NCI-H2196 treated with DMSO at 0.1 percent for 48 hours (cell line): Measurements from ENCODE around the gene ST3GAL3.

Source experiments
- DNase-seq: peaks from one replicate; lab custom pipeline; 2025; ENCODE audit not compliant: unreplicated experiment; lab: John Stamatoyannopoulos, UW

Gene ST3GAL3

GRCh38 chr1:43910343-43910742 is 203.0 kb downstream of the ST3GAL3 start:
- DNase-seq = no peak

GRCh38 chr1:43912607-43913006 is 205.3 kb downstream of the ST3GAL3 start:
- DNase-seq = no peak

- no peak for DNase-seq
These were observed 205.7 kb downstream of the ST3GAL3 start for GRCh38 chr1:43913051-43913501.

GRCh38 chr1:43913666-43914360 is 206.5 kb downstream of the ST3GAL3 start:
- DNase-seq = no peak

- no peak for DNase-seq
These were observed 207.5 kb downstream of the ST3GAL3 start for GRCh38 chr1:43914576-43915525.

DNA sequence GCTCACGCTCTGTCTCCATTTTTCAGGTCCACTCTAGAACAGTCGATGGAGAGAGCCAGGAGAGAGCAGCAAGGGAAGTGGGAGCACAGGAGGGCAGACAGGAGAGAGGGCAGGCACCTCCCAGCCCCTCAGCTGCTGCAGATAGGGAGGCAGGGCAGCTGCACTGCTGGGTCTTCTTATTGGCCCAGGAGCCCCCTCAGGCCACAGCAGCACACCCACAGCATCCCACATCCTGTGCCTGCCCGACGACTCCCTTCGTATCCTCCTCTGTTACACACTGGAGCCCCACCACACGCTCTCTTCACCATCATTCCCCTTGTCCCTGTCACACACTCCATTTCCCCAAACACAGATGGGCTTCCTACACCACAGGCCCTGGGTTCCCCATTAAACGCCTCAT is 212.6 kb downstream of the ST3GAL3 start:
- no peak for DNase-seq

- DNase-seq = no peak
These were observed 213.7 kb downstream of the ST3GAL3 start for GRCh38 chr1:43921022-43921421.

DNA sequence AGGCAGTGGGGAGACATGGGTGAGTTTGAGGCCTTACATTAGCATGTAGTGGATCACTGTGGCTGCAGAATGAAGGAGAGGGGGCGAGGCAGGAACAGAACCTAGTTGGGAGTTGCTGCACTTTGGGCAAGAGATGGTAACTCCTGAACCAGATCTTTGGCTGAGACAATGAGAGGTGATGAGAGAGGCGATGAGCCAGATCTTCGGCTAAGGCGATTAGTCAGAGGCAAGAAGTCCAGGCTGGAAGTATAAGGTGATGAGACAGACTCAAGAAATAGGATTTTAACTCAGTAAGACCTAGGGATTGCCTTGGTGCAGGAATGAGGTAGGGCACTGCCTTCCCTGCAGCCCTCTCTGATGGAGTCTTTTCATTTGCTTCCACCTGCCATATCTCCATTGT is 217.2 kb downstream of the ST3GAL3 start:
- DNase-seq = no peak

- no peak for DNase-seq
These were observed 218.5 kb downstream of the ST3GAL3 start for GRCh38 chr1:43925846-43926245.

DNA sequence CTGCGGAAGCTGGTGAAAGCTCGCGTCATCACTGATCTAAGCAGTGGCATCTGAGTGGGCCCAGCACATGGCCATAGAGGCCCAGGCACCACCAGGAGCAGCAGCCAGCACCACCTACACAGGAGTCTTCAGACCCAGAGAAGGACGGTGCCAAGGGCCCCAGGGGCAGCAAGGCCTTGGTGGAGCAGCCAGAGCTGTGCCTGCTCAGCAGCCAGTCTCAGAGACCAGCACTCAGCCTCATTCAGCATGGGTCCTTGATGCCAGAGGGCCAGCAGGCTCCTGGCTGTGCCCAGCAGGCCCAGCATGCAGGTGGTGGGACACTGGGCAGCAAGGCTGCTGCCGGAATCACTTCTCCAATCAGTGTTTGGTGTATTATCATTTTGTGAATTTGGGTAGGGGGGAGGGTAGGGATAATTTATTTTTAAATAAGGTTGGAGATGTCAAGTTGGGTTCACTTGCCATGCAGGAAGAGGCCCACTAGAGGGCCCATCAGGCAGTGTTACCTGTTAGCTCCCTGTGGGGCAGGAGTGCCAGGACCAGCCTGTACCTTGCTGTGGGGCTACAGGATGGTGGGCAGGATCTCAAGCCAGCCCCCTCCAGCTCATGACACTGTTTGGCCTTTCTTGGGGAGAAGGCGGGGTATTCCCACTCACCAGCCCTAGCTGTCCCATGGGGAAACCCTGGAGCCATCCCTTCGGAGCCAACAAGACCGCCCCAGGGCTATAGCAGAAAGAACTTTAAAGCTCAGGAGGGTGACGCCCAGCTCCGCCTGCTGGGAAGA is 223.0 kb downstream of the ST3GAL3 start:
- no peak for DNase-seq

- DNase-seq = no peak
These were observed 223.6 kb downstream of the ST3GAL3 start for GRCh38 chr1:43930949-43931275.

GRCh38 chr1:43931711-43932660 is 224.7 kb downstream of the ST3GAL3 start:
- DNase-seq = no peak

GRCh38 chr1:43932786-43933385 is 225.6 kb downstream of the ST3GAL3 start:
- DNase-seq = no peak

GRCh38 chr1:43933386-43934100 is 226.2 kb downstream of the ST3GAL3 start, which contains the start of gene ARTN:
Gene ARTN (plus strand): TSS chr1:43933801. CDS start chr1:43935657, 1,856 bp downstream.
- no peak for DNase-seq

DNA sequence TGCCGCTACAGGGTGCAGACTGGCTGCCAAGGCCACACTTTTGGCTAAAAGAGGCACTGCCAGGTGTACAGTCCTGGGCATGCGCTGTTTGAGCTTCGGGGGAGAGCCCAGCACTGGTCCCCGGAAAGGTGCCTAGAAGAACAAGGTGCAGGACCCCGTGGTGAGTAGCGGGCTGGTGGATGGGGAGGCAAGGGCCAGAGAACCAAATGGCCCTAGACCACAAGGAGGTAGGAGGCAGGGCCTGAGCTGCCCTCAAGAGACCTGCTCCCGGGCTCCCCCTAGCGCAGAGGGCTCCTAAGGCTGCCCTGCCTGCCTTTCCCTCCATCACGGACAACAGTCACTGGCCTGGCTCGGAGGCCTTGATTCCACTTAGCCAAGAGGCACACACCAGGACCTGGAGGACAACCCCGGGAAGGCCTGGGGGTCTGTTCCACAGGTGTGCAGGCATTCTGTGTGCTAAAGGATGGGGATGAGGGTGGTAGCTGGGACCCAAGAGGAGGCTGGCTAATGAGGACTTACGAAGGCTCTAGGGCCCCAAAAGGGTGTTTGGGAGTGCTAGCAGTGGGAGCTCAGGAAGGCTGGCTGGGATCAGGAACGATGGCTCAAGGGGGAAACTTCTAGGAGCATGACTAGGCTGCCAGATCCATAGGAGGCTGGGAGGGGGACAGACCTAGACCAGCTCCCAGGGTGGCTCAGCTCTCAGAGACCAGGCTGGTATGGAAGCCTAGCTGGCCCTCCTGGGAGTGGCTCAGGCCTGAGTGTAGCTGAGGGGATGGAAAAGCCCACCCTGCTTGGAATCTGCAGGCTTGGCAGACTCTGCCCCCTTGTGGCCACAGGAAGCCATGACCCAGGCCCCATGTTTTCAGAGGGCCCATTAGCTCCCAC is 227.0 kb downstream of the ST3GAL3 start:
- DNase-seq = peak; percentile 47

DNA sequence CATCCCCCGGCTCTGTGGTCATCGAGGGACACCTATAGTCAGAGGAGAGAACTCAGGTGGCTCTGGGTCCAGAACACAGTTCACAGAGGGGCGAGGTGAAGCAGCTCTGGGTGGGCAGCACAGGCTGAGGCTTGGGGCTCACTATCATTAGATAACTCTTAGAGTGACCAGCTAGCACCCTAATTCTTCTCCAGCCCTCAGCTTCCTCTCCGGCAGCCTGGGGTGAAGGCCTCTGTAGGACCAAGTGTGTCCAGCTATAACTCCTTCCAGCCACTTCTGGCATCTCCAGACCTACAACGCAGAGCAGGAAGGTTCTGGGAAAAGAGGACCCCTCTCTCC is 227.6 kb downstream of the ST3GAL3 start:
- no peak for DNase-seq

DNA sequence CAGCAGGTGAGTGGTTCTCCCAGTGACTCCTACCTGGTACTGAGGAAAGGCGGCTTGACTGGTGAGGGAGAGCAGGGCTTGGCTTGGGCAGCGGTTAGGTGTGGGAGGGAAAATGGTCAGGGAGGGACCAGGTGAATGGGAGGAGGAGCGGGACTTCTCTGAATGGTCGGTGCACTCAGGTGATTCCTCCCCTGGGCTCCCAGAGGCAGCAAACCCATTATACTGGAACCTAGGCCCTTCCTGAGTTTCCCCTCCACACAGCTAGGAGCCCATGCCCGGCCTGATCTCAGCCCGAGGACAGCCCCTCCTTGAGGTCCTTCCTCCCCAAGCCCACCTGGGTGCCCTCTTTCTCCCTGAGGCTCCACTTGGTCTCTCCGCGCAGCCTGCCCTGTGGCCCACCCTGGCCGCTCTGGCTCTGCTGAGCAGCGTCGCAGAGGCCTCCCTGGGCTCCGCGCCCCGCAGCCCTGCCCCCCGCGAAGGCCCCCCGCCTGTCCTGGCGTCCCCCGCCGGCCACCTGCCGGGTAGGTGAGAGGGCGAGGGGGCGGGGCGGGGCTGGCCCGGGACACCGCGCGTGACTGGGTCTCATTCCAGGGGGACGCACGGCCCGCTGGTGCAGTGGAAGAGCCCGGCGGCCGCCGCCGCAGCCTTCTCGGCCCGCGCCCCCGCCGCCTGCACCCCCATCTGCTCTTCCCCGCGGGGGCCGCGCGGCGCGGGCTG is 228.5 kb downstream of the ST3GAL3 start:
- peak; percentile 68 for DNase-seq
